HT1080 (cell line): Measurements from ENCODE around the gene GRM3. TPM values are rescaled to one million over a fixed set of nuclear protein-coding genes. Genes with fewer than 3 reads are reported as not detected.
A peak's percentile ranks its signal among the peaks of the same experiment; 100 is the strongest.

Experiments
- DNase-seq: peaks from one replicate; pipeline ENCODE4 v3.0.0-alpha.2; 2015; ENCODE audit warnings: low read depth
- total RNA-seq: library from RNA; depleted of rRNA; stranded (reverse); fragments of >200 nt; shearing (Covaris generic); gene quantifications from 2 replicates; pipeline ENCODE4 v1.2.3, GENCODE V29; 2014

The GRM3 gene
- total RNA-seq, 1 experiment from 2014 or later: not detected

DNA sequence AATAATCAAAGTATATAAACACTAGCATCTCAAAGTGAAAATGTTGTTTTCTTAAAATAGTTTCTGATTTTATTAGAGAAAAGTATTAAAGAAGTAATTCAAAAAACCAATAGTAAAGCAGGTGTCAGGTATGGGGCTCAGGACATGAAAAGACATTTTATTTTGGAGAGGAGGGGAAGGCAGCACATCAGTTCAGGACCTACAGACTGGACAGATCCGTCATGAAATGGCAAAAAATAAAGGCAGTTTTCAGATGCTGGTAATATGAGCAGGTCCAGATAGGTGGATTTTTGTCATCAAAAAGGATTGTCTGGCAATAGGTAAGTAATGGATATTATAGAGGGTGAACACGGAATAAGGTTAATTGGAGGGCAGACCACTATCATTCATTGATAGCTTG, 49.0 kb downstream of the GRM3 start:
- no peak for DNase-seq

DNA sequence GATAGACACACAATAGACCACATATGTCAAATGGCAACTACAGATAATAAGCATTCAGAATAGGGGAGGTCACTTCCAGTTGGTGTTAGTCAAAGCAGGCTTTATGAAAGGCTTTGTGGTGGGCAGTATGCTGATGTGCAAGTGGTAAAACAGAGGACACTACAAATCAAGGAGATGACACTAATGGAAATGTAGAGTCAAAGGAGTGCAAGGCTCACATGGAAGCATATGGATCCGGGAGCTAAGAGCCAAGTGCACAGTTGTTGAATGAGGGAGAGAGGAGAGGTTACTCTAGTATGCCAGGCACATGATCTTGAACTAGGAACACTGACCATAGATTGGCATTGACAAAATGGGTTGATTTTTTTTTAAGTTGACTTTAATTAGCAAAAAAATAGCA, 62.7 kb downstream of the GRM3 start:
- no peak for DNase-seq

DNA sequence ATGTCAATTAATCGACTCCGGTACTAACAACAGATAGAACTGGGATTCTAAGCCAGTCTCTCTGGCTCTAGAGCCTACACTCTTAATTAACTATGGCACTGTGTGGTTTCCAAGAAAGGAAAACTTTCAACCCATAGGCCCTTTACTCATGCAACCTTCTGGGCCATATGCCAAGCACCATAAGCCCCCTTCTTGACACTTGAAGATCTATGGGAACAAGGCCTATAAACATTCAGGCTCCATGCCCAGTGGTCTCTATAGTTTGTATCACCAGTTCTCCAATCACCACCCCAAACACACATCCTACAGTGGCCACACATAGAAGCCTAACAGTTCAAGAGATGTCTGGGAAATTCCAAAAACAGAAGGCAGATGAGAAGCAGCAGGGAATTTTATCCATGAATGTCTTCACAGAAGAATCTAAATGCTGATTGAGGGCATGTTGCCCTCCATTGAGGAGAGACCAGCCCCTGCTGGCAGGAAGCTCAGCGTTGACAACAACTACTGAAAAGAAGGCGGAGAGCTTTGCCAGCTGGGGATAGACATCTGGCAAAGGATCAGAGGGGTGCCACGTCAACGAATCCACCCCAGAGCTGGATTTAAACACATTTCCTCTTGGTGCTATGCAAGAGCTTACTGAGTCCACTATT, 64.4 kb downstream of the GRM3 start:
- DNase-seq: peak; percentile 7

DNA sequence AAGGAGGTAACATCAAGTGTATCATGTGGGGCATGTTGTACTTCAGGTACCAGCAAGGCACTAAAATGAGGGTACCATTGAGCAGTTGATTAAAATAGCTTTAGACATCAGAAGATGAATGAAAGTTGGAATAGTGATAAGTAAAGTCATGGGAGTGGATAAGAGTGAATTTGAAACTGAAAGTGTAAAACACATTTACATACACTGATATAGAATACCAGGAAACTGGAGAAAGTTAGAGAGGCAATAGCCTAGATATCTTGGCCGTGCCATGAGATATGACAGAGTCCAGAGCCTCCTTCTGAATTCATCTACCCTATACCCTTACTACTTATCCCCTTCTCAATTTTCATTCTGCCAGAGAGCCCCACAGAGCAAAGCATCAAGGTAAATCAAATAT, 76.6 kb downstream of the GRM3 start:
- no peak for DNase-seq

DNA sequence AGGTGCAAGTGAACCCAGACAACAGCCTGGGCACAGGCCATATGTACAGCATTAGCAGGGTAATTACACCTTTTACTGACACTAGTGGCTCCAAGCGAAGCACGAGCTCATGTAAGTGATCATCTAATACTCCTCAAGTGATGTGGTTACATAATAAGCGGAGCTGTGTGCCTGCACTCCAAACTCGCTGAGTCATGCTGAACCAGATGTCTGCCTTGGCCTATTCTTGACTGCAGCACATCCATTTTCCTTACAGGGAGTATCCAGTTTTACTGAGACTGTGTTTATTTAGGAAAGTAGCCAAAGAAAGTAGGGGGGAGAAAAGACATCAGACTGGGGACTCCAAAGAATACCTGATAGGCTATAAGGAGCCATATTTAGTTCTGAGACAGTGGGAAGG, 90.1 kb downstream of the GRM3 start:
- DNase-seq: peak; percentile 62

DNA sequence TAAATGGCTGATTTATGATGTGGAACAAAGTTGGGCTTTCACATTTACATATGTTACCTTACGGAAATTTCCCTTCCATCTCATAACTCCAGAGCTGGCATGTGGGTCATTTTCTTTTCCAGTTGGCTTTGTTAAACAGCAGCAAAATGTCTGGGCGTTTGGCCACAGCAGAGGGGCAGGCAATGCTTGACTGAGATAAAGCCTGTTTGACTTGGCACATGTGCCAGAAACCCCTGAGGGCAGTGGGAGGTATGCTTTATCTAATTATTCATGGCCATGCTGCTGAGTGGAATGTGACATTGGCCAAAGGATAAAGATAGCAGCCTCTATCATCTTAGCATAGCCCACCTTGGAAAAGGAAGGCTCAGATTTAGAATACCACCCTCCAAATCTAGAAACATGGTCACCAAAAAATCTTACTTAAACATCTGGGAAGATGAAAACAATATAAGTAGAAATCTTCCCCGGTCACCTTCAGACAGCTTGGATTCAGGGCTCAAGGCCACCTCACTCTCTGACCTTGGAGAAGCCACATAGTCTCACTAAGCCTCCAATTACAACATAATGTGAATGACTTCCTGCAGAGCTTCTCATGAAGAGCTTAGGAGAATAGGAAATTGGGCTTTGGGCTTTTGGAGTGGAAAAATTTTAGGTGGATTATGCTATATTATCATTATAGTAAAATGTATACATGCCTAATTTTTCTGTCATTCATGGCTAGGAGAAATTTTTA, 101.5 kb downstream of the GRM3 start:
- DNase-seq: no peak

DNA sequence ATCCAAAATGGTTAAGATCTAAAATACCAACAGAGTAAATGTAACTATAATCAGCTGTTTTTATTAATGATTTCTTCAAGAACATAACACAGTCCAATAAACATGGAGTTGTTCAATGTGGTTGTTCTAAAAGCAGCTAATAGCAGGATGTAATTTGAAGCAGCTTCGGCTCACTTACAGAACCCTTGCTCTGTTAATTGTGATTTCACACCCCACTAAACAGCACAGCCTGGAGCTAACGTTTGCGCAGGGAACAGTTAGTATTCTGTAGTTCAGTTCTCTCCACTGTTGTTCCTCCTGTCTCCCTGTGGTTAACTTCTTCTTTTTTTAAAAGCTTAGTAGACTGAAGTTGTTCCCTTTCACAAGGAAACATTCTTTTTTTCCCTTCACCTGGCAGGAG, 104.0 kb downstream of the GRM3 start:
- DNase-seq: no peak

DNA sequence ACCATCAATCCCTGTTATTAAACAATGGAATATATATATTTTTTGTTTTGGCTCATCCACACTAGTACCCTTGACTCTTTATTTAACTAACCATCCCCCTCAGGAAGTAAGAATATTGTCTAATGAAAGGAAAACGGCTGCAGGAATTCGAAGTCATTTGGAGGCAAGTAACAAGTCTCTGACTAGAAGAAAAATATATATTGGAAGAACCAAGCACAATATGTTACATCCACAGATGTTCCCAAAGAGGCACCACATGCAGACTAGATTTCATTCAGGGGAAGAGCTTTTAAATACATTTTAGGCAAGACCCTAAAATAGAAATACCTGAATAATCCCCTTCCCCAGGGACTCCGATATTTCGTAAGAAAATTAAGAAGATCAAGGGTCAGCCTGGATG, 104.5 kb downstream of the GRM3 start:
- no peak for DNase-seq

DNA sequence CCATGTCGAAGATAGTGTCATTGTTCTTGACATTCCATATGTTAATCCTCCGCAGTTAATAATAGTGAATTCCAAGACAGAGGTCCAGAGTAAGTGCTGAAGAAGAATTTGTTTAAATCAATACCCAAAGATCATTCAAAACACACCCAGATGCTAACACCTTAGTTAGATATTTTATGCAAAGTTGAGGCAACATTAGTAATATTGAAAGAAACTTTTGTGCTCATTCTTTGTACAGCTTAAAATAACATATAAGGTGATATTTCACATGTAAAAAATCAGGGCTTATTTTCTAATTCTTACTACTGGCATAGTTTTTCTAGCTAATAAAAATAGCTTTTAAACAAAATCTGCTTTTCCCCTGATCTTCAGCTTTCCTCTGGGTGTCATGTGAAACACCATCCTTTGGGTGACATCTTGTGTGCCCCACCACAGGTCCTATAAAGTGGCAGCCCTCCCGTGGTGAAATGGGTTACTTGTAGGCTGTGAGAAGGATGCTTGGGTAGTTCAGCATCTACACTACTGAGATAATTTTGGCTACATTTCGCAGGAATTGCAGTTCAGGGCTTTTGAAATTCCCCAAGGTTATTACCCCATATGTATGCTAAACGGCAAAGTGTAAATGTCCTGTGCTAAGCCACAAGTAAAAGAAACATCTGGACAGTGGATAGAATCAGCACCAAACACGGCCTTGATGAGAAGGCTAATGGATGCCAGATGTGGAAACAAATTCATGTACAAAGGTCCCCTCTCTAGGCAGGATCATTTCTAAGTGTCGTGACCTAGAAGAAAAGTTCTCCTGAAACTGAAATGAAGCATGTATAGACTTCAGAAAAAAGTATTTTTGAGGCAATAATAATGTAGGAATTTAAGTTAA, 105.4 kb downstream of the GRM3 start:
- no peak for DNase-seq

DNA sequence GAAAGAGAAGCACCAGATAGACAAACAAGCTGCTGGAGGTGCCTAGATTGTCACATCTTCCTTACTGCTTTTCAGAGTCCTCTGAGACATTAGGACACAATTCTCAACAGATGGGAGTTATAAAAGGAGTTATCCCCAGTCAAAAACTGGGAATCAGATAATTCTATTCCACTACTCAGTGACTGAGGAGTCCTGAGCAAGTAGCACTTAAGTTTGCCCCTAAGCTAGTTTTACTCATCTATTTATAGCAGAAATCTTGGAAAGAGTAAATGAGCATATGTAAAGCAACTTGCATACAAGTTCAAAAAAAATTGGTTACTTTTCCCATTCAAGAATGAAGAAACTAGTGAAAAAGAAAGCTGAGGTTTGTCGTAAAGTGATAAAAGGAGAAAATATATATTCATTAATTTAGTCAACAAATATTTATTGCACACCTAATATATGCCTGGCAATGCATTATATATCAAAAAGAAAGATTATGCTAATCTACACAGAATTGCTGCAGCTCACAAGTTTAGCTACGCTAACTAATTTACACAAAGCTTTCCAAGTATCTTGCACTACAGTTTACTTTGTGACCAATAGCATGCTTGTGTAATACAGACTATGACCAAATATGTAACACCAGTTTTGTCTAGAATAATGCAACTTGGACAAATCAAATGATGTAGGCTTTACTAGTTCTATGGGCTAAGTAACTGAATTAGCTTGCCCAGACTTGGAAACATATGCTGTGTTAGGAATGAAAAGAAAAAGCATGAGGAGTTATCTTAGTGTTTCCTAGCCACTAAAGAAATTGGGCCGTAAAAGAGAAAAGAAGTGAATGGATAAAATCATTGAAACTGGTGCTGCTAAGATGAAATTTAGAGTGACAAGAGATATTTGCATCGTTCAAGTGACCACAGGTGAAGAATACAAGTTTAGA, 106.3 kb downstream of the GRM3 start:
- DNase-seq: no peak

DNA sequence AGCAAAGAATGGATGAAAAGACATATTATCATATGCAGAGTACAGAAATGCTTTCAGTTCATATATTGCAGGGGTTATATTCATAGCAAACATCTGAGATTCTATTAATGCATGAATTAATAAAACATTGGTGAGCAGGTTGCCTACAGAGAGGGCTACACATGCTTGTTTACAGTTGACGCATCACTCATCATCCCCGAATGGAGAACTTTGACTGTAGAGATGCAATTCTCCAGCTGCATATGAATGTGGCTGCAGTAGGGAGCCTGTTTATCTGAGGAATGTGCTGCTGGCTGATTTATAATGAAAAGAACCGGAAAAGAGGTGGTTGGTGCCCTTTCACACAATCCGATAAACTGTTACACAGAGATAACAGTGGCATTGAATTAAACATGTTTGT, 116.5 kb downstream of the GRM3 start:
- no peak for DNase-seq

DNA sequence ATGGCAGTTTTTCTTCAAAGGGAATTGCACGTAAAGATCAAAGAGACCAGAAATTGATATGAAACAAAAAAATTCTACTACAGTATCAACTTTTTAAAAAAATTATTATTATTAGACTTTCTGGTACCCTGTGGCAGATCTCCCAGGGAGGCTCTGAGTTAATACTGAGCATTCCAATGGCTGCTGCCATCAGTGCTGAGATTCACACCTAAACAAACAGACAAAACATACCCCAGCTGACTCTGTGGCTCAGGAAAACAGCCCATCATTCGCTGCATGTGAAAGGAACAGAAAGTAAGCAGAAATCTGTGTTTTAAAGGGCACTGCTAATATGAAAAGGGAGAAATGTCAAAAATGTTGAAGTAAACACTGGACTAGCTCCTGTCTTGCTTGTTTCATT, 118.4 kb downstream of the GRM3 start:
- no peak for DNase-seq

DNA sequence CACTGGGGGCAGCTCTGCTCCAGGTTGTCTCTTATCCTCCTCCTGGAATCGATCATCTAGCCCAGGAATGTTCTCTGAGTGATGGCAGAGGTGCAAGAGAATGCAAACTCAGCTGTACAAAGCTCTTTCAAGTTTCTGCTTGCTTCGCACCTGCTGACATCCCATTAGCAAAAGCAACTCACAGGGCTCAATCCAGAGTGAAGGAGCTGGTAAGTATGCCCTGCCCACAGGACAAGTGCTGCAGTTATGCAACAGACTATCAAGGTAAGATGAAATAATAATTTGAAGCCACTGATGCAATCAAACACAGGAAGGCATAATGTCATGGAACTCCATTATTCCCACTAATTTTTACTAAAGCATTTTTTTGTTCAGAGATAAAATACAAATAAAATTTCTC, 122.2 kb downstream of the GRM3 start:
- DNase-seq: no peak

DNA sequence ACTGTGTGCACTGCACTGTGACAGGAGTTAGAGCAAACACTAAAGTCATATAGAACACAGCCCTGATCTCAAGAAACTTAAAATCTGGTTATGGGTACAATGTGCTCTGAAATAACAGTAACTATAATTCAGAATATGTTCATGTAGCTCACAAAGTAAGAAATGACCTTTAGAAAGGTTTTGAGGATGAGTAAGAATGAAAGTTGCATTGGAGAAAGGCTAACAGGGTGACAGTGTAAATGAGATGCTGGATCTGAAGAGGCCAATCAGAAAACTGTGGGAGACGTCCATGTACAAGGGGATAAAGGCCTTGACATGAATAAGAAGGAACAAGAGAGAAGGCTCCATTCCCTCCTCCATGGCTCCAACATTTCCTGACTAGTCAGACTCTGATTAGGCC, 124.7 kb downstream of the GRM3 start:
- no peak for DNase-seq

DNA sequence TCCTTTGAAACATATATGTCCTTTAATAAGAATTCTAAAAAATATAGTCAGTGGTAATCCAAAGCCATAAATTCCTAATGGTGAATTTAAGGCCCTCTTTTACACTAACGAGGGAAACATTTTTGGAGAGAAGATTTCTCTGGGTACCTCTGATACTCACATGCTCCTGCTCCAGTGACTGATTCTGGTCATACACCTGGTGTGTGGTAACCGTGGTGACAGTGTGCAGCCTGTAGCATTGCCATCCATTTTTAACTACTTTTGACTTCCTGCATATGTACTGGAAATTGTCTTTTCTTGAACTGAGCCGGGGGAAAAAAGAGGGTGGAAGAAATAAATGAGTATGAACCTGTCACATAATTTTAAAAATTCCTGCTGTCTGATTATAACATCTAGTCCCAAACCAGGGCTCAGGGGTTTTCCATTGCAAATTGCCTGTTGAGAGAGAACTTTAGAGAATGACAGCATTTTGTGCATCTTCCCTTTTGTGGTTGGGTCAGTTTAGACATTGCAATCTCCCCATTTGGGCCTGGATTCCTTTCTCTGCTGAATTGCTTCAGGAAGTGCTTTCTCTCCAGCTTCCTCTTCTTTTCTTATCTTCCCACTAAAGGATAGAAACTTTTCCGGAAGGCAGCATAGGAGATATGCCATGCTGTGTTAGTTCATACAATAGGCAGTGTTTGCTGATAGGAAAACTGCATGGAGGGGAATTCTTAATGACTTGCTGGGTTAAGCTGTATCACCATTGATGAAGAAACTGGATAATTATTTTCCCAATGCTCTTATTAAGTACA, 125.5 kb downstream of the GRM3 start:
- no peak for DNase-seq

DNA sequence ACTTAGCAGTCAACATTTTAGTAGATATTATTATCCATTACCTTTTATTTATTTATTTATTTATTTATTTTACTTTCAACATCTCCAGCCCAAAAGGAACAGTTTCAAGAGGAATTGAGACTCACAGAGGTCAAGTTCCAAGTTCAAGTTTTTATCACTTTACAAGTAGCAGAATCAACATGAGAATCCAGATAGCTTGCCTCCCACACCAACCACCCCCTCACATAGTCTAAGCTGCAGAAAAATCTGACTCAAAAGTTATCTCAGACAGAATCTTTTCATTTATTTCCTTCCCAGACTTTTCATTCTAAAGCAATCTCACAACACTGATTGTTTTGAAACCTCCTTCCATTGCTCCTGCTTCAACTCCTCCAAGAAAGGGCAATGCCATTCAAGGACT, 129.6 kb downstream of the GRM3 start:
- no peak for DNase-seq

DNA sequence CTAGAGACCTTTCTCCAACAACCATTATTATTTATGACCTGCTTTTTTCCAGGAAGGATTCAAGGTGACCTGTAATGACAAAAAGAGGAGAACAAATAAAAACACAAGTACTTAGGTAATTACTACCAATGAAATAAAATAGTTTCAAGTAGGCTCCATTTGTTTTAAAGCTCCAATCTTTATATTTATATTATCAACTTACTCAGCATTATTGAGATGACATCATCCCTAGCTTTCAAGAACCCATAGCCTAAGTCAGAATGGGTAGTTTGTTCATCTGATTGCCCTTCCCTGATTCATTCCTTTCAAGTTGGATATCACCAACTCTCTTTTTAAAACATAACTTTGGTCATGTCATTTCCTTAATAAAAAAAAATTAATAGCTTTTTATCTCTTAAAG, 131.5 kb downstream of the GRM3 start:
- DNase-seq: no peak

DNA sequence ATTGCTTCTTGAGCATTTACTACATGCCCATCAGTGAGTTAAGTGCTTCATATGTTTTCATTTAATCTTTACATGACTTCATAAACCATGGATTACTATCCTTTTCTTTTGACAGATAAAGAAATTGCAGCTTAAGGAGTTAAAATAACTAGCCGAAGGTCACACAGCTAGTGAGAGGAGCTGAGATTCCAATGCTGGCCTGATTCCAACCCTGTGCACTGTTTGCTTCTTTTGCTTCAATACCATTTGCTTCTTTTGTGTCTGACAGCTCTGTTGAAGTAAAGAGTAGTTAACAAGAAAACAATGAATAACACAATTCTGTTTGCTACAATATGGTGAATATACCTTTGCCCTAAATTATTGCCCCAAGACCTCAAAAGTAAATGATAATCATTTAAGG, 132.4 kb downstream of the GRM3 start:
- no peak for DNase-seq

DNA sequence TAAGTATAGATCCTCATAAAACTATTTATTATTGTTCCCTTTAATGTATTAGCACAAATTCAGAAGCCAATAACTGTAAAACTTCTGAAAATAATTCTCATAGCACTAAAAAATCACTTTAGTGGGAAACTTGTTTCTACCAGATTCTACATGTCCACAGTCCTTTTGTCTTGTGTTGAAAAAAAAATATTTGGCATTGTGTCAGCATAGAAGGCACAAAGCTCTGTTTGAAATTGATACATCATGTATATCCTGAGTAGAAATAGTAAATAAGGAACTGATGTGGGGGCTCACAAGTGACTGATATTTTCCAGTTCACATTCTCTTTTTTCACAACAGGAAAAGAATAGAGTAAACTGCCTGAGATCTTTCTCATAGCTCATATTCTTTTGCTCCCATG, 134.6 kb downstream of the GRM3 start:
- DNase-seq: no peak

DNA sequence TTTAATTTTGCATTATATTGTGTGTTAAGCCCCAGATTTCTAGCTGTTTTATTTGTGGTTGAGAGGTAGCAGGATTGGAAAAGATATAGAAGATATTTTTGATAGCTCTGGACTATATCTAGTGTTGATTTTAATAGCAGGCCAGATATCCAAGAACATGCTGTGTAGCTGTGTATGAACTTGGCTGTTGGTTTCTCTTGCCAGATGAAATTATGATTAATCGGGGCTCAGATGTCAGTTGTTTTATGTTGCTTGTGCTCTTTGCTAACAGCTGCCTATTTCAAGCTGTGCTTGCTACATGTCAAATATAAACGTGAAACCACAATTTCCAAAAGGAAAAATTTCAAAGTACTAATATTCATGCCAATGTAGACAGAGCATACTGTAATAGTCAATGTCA, 141.1 kb downstream of the GRM3 start:
- no peak for DNase-seq

DNA sequence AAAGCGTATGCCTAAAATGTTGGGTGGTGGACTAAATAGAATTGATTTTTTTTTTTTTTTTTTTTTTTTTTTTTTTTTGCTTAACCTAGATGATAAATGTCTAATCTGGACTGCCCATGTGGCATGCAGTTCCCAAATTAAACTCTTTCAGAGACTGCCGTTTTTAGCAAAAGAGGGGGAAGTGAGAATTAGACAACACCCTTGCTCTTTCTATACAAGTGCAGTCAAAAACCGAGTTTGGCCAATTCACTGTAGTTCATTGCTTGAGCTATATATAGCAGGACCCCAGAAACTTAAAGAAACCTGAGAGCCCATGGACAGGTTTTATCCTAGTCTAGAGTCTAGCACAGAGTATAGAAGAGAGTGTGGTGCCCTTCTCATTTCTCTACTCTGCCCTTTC, 141.9 kb downstream of the GRM3 start:
- no peak for DNase-seq
